ENCODE data around the gene MSMB.
A peak's percentile ranks its signal among the peaks of the same experiment; 100 is the strongest.
"Not testable (repeated sequence)": the region's sequence is repeated elsewhere in the genome, so short reads cannot be mapped to it uniquely, and the experiment has no call there.

The MSMB gene

GRCh38 chr10:46004963-46005362 lies 41.1 kb downstream of the MSMB start:
- no peak for DNase-seq

- DNase-seq: no peak
These were observed 43.0 kb downstream of the MSMB start for GRCh38 chr10:46002916-46003693.

- not testable (repeated sequence) for DNase-seq
These were observed 43.8 kb downstream of the MSMB start for GRCh38 chr10:46002189-46002687.

GRCh38 chr10:46001187-46001756 lies 44.8 kb downstream of the MSMB start:
- DNase-seq: no peak

GRCh38 chr10:46000538-46000937 lies 45.5 kb downstream of the MSMB start:
- DNase-seq: no peak

GRCh38 chr10:45999955-46000354 lies 46.1 kb downstream of the MSMB start:
- DNase-seq: not testable (repeated sequence)

GRCh38 chr10:45997994-45998763 lies 47.9 kb downstream of the MSMB start:
- DNase-seq: no peak

GRCh38 chr10:45997557-45997956 lies 48.5 kb downstream of the MSMB start:
- no peak for DNase-seq

GRCh38 chr10:45985590-45985989 lies 60.5 kb downstream of the MSMB start:
- DNase-seq: not testable (repeated sequence)

- not testable (repeated sequence) for DNase-seq
These were observed 61.6 kb downstream of the MSMB start for GRCh38 chr10:45984473-45984872.

GRCh38 chr10:45983538-45984186 lies 62.4 kb downstream of the MSMB start:
- peak; percentile 66 for DNase-seq
